HepG2 (cell line): ENCODE results near the gene ERFL. TPM values are rescaled to one million over a fixed set of nuclear protein-coding genes. Genes with fewer than 3 reads are reported as not detected.
A peak's percentile ranks its signal among the peaks of the same experiment; 100 is the strongest.

Experiments
- FOSL1 ChIP-seq: sonication (generic); formaldehyde crosslinking; IDR thresholded peaks from 2 replicates; pipeline ENCODE4 v1.9.0; 2021; ENCODE audit warnings: missing genetic modification reagents, borderline replicate concordance
- FOXM1 ChIP-seq: sonication (generic); formaldehyde crosslinking; IDR thresholded peaks from 2 replicates; pipeline ENCODE4 v1.5.0; 2020; ENCODE audit warnings: missing genetic modification reagents
- MED13 ChIP-seq: sonication (generic); formaldehyde crosslinking; IDR thresholded peaks from 2 replicates; pipeline ENCODE4 v1.5.0; 2020; ENCODE audit warnings: missing genetic modification reagents
- NONO ChIP-seq, 2 experiments: fragments of 450-650 bp in 1 of 2; sonication (generic) in 1 of 2; formaldehyde crosslinking in 1 of 2; IDR thresholded peaks in 1 of 2; conservative IDR thresholded peaks in 1 of 2; 2 replicates each; pipeline versions ENCODE4 v1.6.1 to v1.8.0; 2017 to 2022; ENCODE audit warnings: mild to moderate bottlenecking in 1 of 2, missing genetic modification reagents in 1 of 2, moderate library complexity in 1 of 2
- RAD21 ChIP-seq: fragments of 450-650 bp; formaldehyde crosslinking; IDR thresholded peaks from 2 replicates; pipeline ENCODE4 v1.5.0; 2020; ENCODE audit warnings: mild to moderate bottlenecking
- RARA ChIP-seq: IDR thresholded peaks from 2 replicates; pipeline ENCODE4 v1.6.1; 2016; ENCODE audit warnings: missing genetic modification reagents, missing compliant biosample characterization
- RFX1 ChIP-seq: fragments of 450-650 bp; IDR thresholded peaks from 2 replicates; pipeline ENCODE4 v1.6.1; 2017
- SALL2 ChIP-seq: sonication (generic); formaldehyde crosslinking; IDR thresholded peaks from 2 replicates; pipeline ENCODE4 v1.8.1; 2023; ENCODE audit warnings: mild to moderate bottlenecking, missing genetic modification reagents, inconsistent platforms
- SMYD3 ChIP-seq: sonication (generic); formaldehyde crosslinking; IDR thresholded peaks from 2 replicates; pipeline ENCODE4 v1.8.1; 2023; ENCODE audit warnings: mild to moderate bottlenecking, missing genetic modification reagents
- TOPORS ChIP-seq: sonication (generic); formaldehyde crosslinking; IDR thresholded peaks from 2 replicates; pipeline ENCODE4 v1.8.0; 2023; ENCODE audit warnings: mild to moderate bottlenecking, missing genetic modification reagents
- ZMAT3 ChIP-seq: sonication (generic); formaldehyde crosslinking; conservative IDR thresholded peaks from 2 replicates; pipeline ENCODE4 v1.7.0; 2021; ENCODE audit warnings: missing genetic modification reagents
- ZNF296 ChIP-seq: sonication (generic); formaldehyde crosslinking; conservative IDR thresholded peaks from 2 replicates; pipeline ENCODE4 v1.5.0; 2020; ENCODE audit warnings: mild to moderate bottlenecking, missing genetic modification reagents
- ZNF788 ChIP-seq: sonication (generic); formaldehyde crosslinking; IDR thresholded peaks from 2 replicates; pipeline ENCODE4 v1.5.0; 2020; ENCODE audit warnings: mild to moderate bottlenecking, missing genetic modification reagents, borderline replicate concordance
- ZNF792 ChIP-seq: IDR thresholded peaks from 2 replicates; pipeline ENCODE4 v1.6.1; 2016
- ZNF841 ChIP-seq: sonication (generic); formaldehyde crosslinking; IDR thresholded peaks from 2 replicates; pipeline ENCODE4 v1.8.1; 2023; ENCODE audit warnings: missing genetic modification reagents, borderline replicate concordance
- polyA plus RNA-seq, 8 experiments: library from polyadenylated mRNA; depleted of rRNA in 3 of 8; stranded (reverse) in 7 of 8; unstranded in 1 of 8; fragments of >200 nt; fragmentation: Illumina TruSeq in 4 of 8; extraction: Trizol in 4 of 8; gene quantifications; 2 replicates each; pipeline versions ENCODE4 v1.2.1 to v1.2.3, GENCODE V29; 2011 to 2016; ENCODE audit warnings: low read depth in 4 of 8, missing spikeins in 1 of 8, mixed read lengths in 1 of 8; ENCODE audit not compliant: insufficient read depth in 1 of 8
- total RNA-seq, 5 experiments: library from RNA; depleted of rRNA; stranded (reverse); fragments of >200 nt; fragmentation: Illumina TruSeq; extraction: Trizol; gene quantifications; 2 replicates each; pipeline ENCODE4 v1.2.3, GENCODE V29; 2016; ENCODE audit warnings: low read depth in 1 of 5
- TF ChIP-seq, protein P1 (sequence below): sonication (generic); formaldehyde crosslinking; conservative IDR thresholded peaks from 2 replicates; pipeline ENCODE4 v1.4.0; 2020; ENCODE audit warnings: missing genetic modification reagents
- TF ChIP-seq, protein P2 (sequence below), 2 experiments: fragments of 450-650 bp in 1 of 2; sonication (generic) in 1 of 2; formaldehyde crosslinking in 1 of 2; IDR thresholded peaks; 2 replicates each; pipeline versions ENCODE4 v1.6.1 to v1.8.0; 2016 to 2022; ENCODE audit warnings: antibody characterized with exemption in 1 of 2, mild to moderate bottlenecking in 1 of 2, missing genetic modification reagents in 1 of 2

Gene ERFL
- total and polyA plus RNA-seq, 2 of the 13 experiments (the other 11 are each of a cell fraction or from before 2014, with no cell fraction given), result not detected

DNA sequence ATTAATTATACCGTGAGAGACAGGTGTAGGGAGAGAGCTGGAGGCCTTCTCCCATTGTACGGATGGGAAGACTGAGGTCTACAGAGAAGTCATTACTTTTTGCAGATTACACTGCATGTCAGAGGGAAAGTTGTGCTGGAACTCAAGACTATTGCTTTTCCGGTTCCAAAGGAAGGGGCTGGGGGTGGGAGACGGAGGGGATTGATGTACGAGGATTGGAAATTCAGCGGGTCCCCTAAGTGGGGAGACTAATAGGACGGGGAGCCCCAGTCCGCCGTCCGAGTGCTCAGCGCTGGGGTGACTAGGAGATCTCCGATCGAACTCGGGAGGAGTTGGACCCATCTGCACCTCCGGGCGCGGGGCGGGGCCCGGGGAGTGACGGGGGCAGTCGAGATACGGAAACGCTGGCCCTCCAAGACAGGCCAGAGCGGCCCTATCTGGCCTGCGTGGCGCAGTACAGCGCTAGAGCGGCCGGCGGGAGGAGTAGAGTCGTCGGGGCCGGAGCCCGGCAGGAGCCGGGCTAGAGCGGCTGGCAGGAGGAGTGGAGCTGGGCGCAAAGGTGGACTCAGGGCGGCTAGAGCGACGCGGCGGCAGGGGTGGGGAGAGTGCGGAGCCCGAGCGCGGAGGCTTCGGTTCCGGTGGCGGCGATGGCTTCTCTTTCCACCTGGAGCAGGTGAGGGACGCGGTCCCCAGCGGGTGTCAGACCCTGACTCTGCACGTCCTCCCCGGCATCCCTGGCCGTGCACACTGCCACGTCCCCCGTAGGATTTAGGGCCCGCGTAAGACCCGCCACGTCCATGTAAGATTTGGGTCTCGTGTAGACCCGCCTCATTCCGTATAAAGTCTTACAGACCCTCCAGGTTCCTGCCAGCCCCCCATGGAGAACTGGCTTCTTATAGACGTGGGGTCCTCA lies 44.2 kb downstream of the ERFL start (continued):
- TF ChIP-seq FOSL1 (CRISPR knock-in tag), result peak; percentile 26; the same call in 1 of the 2 replicates
- no peak; the same call in 1 of the 2 replicates for TF ChIP-seq ZMAT3 (CRISPR knock-in tag)
- TF ChIP-seq RAD21 (CRISPR knock-in tag), result no peak; the same call in none of the 2 replicates
- TF ChIP-seq SALL2 (CRISPR knock-in tag), result peak; percentile 65
- TF ChIP-seq ZNF792 (CRISPR knock-in tag), result peak; percentile 69; the same call in 1 of the 2 replicates
- TF ChIP-seq NONO (IDR thresholded peaks at IDR 0.05), result no peak
- TF ChIP-seq NONO (CRISPR knock-in tag; conservative IDR thresholded peaks at IDR 0.05), result peak; percentile 94
- no peak for TF ChIP-seq TOPORS (CRISPR knock-in tag)
- no peak for TF ChIP-seq ZNF296 (CRISPR knock-in tag)
- TF ChIP-seq, protein P1, sequence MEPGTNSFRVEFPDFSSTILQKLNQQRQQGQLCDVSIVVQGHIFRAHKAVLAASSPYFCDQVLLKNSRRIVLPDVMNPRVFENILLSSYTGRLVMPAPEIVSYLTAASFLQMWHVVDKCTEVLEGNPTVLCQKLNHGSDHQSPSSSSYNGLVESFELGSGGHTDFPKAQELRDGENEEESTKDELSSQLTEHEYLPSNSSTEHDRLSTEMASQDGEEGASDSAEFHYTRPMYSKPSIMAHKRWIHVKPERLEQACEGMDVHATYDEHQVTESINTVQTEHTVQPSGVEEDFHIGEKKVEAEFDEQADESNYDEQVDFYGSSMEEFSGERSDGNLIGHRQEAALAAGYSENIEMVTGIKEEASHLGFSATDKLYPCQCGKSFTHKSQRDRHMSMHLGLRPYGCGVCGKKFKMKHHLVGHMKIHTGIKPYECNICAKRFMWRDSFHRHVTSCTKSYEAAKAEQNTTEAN (CRISPR knock-in tag), result no peak
- TF ChIP-seq ZNF841 (CRISPR knock-in tag), result no peak
- peak; percentile 87; the same call in 1 of the 2 replicates for TF ChIP-seq MED13
- no peak for TF ChIP-seq RFX1
- TF ChIP-seq, protein P2, sequence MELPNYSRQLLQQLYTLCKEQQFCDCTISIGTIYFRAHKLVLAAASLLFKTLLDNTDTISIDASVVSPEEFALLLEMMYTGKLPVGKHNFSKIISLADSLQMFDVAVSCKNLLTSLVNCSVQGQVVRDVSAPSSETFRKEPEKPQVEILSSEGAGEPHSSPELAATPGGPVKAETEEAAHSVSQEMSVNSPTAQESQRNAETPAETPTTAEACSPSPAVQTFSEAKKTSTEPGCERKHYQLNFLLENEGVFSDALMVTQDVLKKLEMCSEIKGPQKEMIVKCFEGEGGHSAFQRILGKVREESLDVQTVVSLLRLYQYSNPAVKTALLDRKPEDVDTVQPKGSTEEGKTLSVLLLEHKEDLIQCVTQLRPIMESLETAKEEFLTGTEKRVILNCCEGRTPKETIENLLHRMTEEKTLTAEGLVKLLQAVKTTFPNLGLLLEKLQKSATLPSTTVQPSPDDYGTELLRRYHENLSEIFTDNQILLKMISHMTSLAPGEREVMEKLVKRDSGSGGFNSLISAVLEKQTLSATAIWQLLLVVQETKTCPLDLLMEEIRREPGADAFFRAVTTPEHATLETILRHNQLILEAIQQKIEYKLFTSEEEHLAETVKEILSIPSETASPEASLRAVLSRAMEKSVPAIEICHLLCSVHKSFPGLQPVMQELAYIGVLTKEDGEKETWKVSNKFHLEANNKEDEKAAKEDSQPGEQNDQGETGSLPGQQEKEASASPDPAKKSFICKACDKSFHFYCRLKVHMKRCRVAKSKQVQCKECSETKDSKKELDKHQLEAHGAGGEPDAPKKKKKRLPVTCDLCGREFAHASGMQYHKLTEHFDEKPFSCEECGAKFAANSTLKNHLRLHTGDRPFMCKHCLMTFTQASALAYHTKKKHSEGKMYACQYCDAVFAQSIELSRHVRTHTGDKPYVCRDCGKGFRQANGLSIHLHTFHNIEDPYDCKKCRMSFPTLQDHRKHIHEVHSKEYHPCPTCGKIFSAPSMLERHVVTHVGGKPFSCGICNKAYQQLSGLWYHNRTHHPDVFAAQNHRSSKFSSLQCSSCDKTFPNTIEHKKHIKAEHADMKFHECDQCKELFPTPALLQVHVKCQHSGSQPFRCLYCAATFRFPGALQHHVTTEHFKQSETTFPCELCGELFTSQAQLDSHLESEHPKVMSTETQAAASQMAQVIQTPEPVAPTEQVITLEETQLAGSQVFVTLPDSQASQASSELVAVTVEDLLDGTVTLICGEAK (IDR thresholded peaks at IDR 0.05), result no peak
- TF ChIP-seq, protein P2 (CRISPR knock-in tag; IDR thresholded peaks at IDR 0.05), result peak; percentile 77; the same call in 1 of the 2 replicates
- TF ChIP-seq ZNF788 (CRISPR knock-in tag), result peak; percentile 88
- no peak for TF ChIP-seq RARA (CRISPR knock-in tag)
- no peak for TF ChIP-seq FOXM1
- TF ChIP-seq SMYD3 (CRISPR knock-in tag), result no peak
